CD4-positive, alpha-beta T cell treated with Interleukin-4 for 1 hour (primary cell): Measurements from ENCODE around the gene ZBTB47.

Source experiments
- DNase-seq, 2 donors: peaks; one replicate each; pipeline ENCODE4 v3.0.0-alpha.2; 2020 to 2022

ZBTB47 gene

GRCh38 chr3:42653303-42653559 is 266 bp upstream of the ZBTB47 start:
- DNase-seq, result no peak

GRCh38 chr3:42654331-42655201 is 1.1 kb downstream of the ZBTB47 start:
- no peak for DNase-seq

- DNase-seq, result no peak
These were observed 1.9 kb downstream of the ZBTB47 start for GRCh38 chr3:42655331-42655888.

GRCh38 chr3:42655980-42656679 is 2.6 kb downstream of the ZBTB47 start:
- DNase-seq, result no peak

GRCh38 chr3:42656680-42657610 is 3.4 kb downstream of the ZBTB47 start:
- DNase-seq, result no peak

- no peak for DNase-seq
These were observed 4.2 kb downstream of the ZBTB47 start for GRCh38 chr3:42657675-42658074.

- DNase-seq, result no peak
These were observed 4.7 kb downstream of the ZBTB47 start for GRCh38 chr3:42658091-42658770.

GRCh38 chr3:42658771-42659390 is 5.4 kb downstream of the ZBTB47 start:
- no peak for DNase-seq

- no peak for DNase-seq
These were observed 6.1 kb downstream of the ZBTB47 start for GRCh38 chr3:42659451-42660130.

- no peak for DNase-seq
These were observed 6.7 kb downstream of the ZBTB47 start for GRCh38 chr3:42660131-42660715.

- DNase-seq, result no peak
These were observed 7.4 kb downstream of the ZBTB47 start for GRCh38 chr3:42660898-42661297.

GRCh38 chr3:42661593-42662022 is 8.1 kb downstream of the ZBTB47 start:
- no peak for DNase-seq

GRCh38 chr3:42662037-42662812 is 8.7 kb downstream of the ZBTB47 start:
- DNase-seq, result no peak

- DNase-seq, result no peak
These were observed 9.5 kb downstream of the ZBTB47 start for GRCh38 chr3:42662813-42663535.

- peak in 1 of 2 donors; percentile 47 for DNase-seq
These were observed 10.3 kb downstream of the ZBTB47 start for GRCh38 chr3:42663581-42664437.

GRCh38 chr3:42664438-42664803 is 10.9 kb downstream of the ZBTB47 start:
- DNase-seq, result no peak

- no peak for DNase-seq
These were observed 11.8 kb downstream of the ZBTB47 start for GRCh38 chr3:42665050-42665878.
